ENCODE measurements around the gene ZNF749.
A peak's percentile ranks its signal among the peaks of the same experiment; 100 is the strongest.

DNA sequence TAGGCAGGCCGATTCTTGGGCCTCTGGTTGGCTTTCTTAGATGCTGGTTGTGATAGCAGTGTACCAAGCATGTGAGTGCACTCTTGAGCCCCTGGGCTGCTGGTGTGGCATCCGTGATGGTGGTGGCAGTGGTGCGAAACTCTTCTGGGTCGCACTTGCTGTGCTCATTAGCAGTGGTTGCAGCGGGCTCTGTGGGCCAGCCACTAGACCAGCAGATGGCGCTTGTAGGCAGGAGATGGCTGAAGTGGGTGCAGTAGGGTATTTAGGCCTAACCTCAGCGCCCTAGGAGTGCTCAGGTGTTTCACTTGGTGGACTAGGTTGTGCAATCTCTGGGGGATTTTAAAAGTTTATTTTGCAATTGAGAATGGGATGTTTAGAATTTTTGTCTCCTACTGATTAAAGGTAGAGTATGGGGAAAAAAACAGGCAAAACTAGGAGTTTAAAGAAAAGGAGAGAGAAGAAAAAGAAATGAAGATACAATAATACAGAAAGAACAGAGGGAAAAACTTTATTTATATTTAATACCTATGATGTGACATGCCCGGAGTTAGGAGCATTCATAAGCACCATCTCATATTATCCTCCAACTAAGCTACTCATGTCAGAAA is 28.5 kb upstream of the ZNF749 start:
- TF ChIP-seq, protein P1, sequence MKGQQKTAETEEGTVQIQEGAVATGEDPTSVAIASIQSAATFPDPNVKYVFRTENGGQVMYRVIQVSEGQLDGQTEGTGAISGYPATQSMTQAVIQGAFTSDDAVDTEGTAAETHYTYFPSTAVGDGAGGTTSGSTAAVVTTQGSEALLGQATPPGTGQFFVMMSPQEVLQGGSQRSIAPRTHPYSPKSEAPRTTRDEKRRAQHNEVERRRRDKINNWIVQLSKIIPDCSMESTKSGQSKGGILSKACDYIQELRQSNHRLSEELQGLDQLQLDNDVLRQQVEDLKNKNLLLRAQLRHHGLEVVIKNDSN (IDR thresholded peaks at IDR 0.05; ENCODE audit: borderline replicate concordance, low read depth), result no peak
- TF ChIP-seq, protein P2, sequence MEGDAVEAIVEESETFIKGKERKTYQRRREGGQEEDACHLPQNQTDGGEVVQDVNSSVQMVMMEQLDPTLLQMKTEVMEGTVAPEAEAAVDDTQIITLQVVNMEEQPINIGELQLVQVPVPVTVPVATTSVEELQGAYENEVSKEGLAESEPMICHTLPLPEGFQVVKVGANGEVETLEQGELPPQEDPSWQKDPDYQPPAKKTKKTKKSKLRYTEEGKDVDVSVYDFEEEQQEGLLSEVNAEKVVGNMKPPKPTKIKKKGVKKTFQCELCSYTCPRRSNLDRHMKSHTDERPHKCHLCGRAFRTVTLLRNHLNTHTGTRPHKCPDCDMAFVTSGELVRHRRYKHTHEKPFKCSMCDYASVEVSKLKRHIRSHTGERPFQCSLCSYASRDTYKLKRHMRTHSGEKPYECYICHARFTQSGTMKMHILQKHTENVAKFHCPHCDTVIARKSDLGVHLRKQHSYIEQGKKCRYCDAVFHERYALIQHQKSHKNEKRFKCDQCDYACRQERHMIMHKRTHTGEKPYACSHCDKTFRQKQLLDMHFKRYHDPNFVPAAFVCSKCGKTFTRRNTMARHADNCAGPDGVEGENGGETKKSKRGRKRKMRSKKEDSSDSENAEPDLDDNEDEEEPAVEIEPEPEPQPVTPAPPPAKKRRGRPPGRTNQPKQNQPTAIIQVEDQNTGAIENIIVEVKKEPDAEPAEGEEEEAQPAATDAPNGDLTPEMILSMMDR (IDR thresholded peaks at IDR 0.05), result peak; percentile 67
- TF ChIP-seq JUND (IDR thresholded peaks at IDR 0.05), result no peak

All from SK-N-SH (cell line).